Stimulated activated CD4-positive, alpha-beta T cell treated with anti-CD3 and anti-CD28 coated beads, Interleukin-4, amount 100 ng/mL, for 24 hours (primary cell): ENCODE results near the gene NECAB2.

ENCODE experiments used
- DNase-seq: peaks from one replicate; pipeline ENCODE4 v3.0.0-alpha.2; 2020

The NECAB2 gene

GRCh38 chr16:83968306-83968851 lies 335 bp downstream of the NECAB2 start:
- DNase-seq = no peak

DNA sequence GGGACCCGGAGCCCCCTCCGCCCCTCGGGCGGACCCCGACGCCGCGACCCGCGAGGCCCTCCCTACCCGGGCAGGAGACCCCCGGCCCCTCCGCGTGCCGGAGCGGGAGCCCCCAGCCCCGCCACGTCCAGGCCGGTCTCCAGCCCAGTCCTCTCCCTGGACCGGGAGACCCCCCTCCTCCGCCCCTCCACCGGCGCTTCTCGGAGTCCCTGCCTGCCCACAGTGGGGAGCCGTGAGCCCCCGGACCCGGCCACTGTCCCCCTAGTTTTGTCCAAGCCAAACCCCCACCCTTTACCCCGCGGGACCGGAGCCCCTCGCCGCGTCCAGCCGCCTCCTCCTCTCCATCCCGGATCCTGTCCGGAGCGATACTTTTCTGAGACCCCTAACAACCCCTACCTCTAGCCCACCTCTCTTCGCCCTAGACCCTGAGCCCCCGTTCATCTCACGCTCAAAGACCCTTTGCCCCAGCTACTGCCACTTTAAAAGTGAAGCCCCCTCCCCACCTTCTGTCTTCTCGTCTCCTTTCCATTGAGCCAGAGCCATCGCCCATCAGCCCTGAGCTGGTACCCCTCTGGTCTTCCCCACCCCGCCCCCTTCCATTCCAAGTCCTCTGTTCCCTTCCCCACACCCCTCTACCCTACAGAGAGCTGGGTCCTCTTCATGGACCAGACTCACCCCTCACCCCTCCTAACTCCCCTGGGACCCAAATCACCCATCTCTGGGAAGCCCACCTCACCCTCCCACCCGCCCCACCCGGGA lies 1.0 kb downstream of the NECAB2 start:
- no peak for DNase-seq

DNA sequence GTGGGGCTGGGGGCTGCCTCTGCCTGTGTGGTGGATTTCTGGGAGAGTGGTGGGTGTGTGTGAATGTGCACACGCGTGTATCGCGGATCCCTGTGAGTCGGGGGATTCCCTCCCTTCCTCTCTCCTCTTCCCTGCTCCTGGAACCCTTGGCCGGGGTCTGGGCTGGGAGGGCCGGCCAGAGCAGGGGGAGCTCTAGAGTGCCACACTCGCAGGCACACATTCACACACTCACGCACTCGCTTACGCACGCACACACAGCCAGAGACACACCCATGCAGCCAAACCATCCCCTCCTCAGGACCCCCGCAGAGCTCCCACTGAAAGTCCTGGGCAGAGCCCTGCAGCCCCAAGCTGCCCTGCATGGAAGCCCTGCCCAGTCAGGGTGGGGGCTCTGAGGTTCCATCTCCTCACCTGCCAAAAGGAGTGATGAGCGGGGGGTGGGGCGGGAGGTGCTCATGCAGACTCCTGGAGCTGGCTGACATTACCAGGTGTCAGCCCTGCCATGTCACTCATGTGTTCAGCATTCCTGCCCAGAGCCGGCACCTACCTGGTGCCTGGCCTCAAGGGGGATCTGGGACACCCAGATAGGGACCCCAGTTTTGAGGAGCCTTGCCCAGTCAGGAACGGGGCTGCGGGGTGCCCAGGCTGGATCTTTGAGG lies 1.9 kb downstream of the NECAB2 start:
- DNase-seq = no peak

DNA sequence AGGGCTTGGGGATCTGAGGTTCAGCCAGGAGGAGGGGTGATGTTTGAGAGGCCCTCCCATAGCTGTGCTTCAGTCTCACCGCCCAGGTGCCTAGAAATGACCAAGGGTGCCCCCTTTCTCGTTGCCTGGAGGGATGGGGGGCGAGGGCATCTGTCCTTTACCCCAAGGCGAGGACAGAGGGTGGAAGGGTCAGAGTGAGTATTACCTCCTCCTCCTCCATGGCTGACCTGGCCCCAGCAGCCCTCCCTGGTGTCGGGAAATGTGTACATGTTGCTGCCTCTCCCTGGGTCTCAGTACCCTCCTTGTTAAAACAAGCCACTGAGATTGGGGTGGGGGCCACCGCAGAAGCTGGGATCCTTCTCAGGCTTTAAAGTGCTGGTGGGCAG lies 2.4 kb downstream of the NECAB2 start:
- DNase-seq = no peak

DNA sequence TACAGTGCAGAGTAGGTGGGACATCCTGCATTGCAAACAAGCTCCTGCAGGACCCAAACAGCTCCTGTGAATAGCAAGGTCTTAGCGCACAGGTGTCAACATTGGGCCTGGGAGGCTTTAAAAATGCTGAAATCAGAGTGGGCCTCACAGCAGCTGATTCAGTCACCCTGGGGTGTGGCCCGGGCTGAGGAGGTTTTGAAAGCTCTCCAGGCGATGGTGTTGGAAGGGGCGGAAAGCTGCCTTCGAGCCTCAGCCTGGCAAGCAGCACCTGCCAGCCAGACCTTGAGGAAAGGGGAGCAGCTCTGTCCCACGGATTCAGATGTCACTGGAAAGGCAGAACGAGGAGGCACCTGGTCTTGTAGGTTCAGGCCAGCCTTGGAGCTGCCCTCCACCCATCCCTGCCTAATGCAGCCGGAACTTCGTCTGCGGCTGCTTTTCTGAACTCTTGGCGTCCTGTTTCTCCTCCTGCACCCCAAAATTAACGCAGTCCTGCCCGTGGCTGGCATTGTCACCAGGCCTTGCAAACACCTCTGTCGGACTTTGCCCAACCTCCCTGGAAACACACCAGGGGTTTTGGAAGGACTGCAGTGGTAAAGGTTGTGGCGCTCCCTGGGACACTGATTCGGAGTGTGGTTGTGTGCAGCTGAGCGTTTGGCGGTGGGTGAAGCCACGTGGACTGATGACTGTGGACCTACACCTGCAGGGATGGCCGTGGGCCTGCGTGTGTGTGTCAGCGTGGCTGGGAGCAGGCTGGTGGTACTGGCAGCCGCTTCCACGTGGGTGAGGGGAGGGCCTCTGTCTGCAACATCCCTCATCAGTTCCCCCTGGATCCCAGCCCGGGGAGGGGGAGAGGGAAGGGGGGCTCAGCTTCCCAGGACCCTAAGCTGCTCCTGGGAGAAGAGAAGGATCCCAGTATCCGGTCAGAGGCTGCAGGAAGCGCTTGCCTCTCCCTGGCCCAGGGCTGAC lies 3.4 kb downstream of the NECAB2 start:
- DNase-seq = no peak

- no peak for DNase-seq
These were observed 4.4 kb downstream of the NECAB2 start for GRCh38 chr16:83972256-83973008.

DNA sequence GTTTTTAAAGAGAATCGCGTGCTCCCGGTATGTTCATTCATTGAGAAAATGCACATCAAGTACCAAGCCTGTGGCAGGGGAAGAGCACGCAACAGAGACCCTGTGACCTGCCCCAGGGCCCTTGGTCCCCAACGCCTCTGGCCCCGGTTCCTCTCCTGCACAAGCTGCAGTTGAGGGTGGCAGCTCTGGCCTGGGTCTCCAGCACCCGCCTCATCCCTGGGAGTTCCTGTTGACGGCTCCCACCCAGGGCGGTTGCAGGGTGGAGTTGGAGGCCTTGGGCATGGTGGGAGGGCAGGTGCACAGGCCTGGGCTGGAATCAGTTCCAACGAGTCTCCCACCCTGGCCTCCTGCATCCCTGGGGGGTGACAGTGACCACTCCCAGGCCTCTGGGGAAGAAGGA lies 5.0 kb downstream of the NECAB2 start:
- no peak for DNase-seq

- no peak for DNase-seq
These were observed 5.7 kb downstream of the NECAB2 start for GRCh38 chr16:83973581-83974385.

- DNase-seq = no peak
These were observed 6.4 kb downstream of the NECAB2 start for GRCh38 chr16:83974475-83974874.

- no peak for DNase-seq
These were observed 7.7 kb downstream of the NECAB2 start for GRCh38 chr16:83975590-83976260.

- no peak for DNase-seq
These were observed 9.2 kb downstream of the NECAB2 start for GRCh38 chr16:83977056-83977815.

DNA sequence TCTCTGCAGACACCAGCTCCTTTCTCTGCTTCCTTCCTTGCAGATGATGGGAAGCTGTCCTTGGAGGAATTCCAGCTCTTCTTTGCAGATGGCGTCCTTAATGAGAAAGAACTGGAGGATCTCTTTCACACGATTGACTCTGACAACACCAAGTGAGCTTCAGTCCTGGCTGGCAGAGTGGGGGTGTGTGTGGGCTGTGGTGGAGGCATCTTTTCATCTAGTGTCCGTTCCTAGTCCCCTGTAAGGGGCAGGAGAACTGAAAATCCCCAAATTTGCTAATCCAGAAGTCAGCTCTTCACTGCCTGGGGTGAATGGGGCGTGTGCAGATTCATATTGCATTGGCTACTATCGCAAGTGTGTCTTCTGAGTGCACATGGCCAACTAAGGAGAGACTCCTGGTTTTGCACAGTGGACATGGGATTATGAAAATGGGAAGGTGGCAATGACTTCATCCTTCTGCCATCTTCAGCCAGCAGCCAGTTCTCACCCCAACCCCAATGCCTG lies 10.4 kb downstream of the NECAB2 start:
- DNase-seq = no peak

GRCh38 chr16:83979441-83979840 lies 11.4 kb downstream of the NECAB2 start:
- no peak for DNase-seq

GRCh38 chr16:83980794-83981193 lies 12.8 kb downstream of the NECAB2 start:
- no peak for DNase-seq

- DNase-seq = no peak
These were observed 13.8 kb downstream of the NECAB2 start for GRCh38 chr16:83981799-83982198.

DNA sequence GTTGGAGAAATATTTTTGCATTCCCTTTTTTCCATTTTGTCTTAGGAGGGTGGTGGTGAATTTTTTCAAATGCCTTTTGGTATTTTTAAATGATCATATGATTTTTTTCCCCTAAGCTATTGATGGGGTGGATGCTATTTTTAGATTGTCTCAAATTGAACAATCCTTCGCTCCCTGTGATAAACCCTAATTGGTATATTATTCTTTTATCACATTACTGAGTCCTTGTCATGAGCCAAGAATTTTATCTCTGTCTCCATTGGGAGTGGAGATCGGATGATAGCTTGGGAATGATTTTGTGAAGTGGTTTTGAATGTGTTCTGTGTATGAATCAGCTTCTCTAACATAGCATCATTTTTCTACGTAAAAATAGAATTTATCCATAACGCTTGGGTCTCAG lies 15.4 kb downstream of the NECAB2 start:
- DNase-seq = no peak

DNA sequence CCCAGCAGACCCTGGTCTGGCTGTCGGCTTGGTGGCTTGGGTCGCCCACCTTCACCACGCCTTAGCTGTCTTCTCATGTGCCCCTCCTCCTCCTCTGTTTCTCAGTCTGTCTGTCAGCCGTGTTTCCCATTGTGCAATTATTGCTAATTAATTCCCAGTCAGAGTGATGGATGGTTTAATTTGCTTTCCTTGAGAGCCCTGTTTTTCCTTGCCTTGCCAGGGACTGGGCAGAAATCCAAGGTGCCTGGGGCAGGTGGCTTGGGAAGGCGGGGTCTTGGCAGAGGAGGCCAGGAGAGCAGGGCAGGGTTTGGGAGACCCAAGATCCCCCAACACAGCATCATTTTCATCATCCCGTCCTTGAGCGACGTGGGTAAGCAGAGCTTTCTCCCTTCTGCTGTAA lies 21.3 kb downstream of the NECAB2 start:
- DNase-seq = no peak

GRCh38 chr16:83990492-83990891 lies 22.4 kb downstream of the NECAB2 start:
- DNase-seq = no peak

DNA sequence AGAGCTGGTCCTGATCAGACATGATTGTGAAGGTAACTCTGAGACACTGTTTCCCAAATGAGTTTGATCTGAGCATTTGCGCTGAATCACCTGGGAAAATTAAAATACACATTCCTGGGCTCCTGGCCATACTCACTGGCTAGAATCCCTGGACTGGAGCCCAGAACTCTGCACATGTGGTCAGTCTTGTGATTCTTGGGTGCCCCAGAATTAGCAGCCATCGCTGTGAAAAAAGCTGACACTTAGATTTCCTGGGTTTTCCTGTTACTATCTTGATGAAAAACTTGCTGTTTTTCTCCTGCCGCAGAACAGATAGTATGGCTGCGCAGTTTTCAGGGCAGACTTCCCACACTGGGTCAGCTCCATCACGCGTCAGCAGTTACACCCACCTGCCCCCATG lies 24.6 kb downstream of the NECAB2 start:
- DNase-seq = no peak

GRCh38 chr16:83994087-83994486 lies 26.0 kb downstream of the NECAB2 start:
- DNase-seq = no peak
